Glutamatergic neuron (in vitro differentiated cells): ENCODE data around the gene CFAP157. TPM values are rescaled to one million over a fixed set of nuclear protein-coding genes. Genes with fewer than 3 reads are reported as not detected.

Source experiments
- DNase-seq: peaks from one replicate; pipeline ENCODE4 v3.0.0; 2022
- H3K27ac Mint-ChIP-seq: one replicate; pipeline ENCODE4 v1.8.0; 2020; ENCODE audit warnings: mild to moderate bottlenecking, mixed read lengths, inconsistent platforms; ENCODE audit not compliant: unreplicated experiment
- H3K27me3 Mint-ChIP-seq: one replicate; pipeline ENCODE4 v1.8.0; 2020; ENCODE audit warnings: mild to moderate bottlenecking, moderate library complexity, mixed read lengths, inconsistent platforms; ENCODE audit not compliant: unreplicated experiment
- H3K36me3 Mint-ChIP-seq: one replicate; pipeline ENCODE4 v1.8.0; 2020; ENCODE audit warnings: mild to moderate bottlenecking, mixed read lengths, inconsistent platforms; ENCODE audit not compliant: unreplicated experiment
- H3K4me1 Mint-ChIP-seq: one replicate; pipeline ENCODE4 v1.8.0; 2020; ENCODE audit warnings: mild to moderate bottlenecking, low read depth, mixed read lengths, inconsistent platforms; ENCODE audit not compliant: unreplicated experiment
- H3K4me3 Mint-ChIP-seq: one replicate; pipeline ENCODE4 v1.8.0; 2020; ENCODE audit warnings: mild to moderate bottlenecking, mixed read lengths, inconsistent platforms; ENCODE audit not compliant: unreplicated experiment
- H3K9me3 Mint-ChIP-seq: one replicate; pipeline ENCODE4 v1.8.0; 2020; ENCODE audit warnings: mild to moderate bottlenecking, moderate library complexity, mixed read lengths, inconsistent platforms; ENCODE audit not compliant: unreplicated experiment
- CTCF ChIP-seq: fragments of 200-600 bp; sonication (generic); IDR thresholded peaks from one replicate; pipeline ENCODE4 v1.5.0; 2021; ENCODE audit not compliant: partially characterized antibody, unreplicated experiment
- total RNA-seq: library from RNA; stranded (reverse); fragmentation: NEBNext Ultra II Directional; extraction: Animal tissue kit (Norgen Biotek cat#: 25700); gene quantifications from one replicate; pipeline ENCODE4 v1.2.1, GENCODE V29; 2021; ENCODE audit not compliant: unreplicated experiment

Gene CFAP157
- total RNA-seq, 1 donor from 2014 or later: 0.61 TPM

- H3K27ac Mint-ChIP-seq: no peak overlapping the region
- H3K27me3 Mint-ChIP-seq: peaks cover 7% of the 10 kb centered on the region
- H3K9me3 Mint-ChIP-seq: peaks cover under 1% of the 10 kb centered on the region
- H3K4me1 Mint-ChIP-seq: peaks cover 8% of the 10 kb centered on the region
- no peak overlapping the region for H3K4me3 Mint-ChIP-seq
- H3K36me3 Mint-ChIP-seq: peaks cover 5% of the 10 kb centered on the region
- TF ChIP-seq CTCF: no peak
- DNase-seq: no peak
These were observed 40.3 kb downstream of the CFAP157 start for GRCh38 chr9:127746959-127747569.

GRCh38 chr9:127749090-127749787 is 42.5 kb downstream of the CFAP157 start:
- DNase-seq: no peak
- no peak for TF ChIP-seq CTCF
- Mint-ChIP-seq H3K4me1 (peaks cover 5% of the 10 kb centered on the region), H3K27me3 (peaks cover 8% of the 10 kb centered on the region), H3K9me3 (peaks cover 4% of the 10 kb centered on the region), H3K4me3 (no peak overlapping the region), H3K27ac (no peak overlapping the region), H3K36me3 (peaks cover 5% of the 10 kb centered on the region)

- H3K27ac Mint-ChIP-seq: no peak overlapping the region
- H3K4me3 Mint-ChIP-seq: peak overlapping the region; percentile 69
- no peak for TF ChIP-seq CTCF
- peaks cover 5% of the 10 kb centered on the region for H3K4me1 Mint-ChIP-seq
- peaks cover 5% of the 10 kb centered on the region for H3K36me3 Mint-ChIP-seq
- peaks cover 11% of the 10 kb centered on the region for H3K27me3 Mint-ChIP-seq
- no peak for DNase-seq
- H3K9me3 Mint-ChIP-seq: peaks cover 4% of the 10 kb centered on the region
These were observed 44.7 kb downstream of the CFAP157 start for GRCh38 chr9:127751269-127752054.

GRCh38 chr9:127753148-127753547 is 46.4 kb downstream of the CFAP157 start:
- Mint-ChIP-seq H3K4me3 (peak overlapping the region; percentile 88), H3K9me3 (peaks cover 4% of the 10 kb centered on the region), H3K27me3 (peaks cover 11% of the 10 kb centered on the region), H3K36me3 (peaks cover 5% of the 10 kb centered on the region), H3K4me1 (peaks cover 5% of the 10 kb centered on the region), H3K27ac (no peak overlapping the region)
- DNase-seq: no peak
- TF ChIP-seq CTCF: no peak
